ENCODE data around the gene ZFP37.
A peak's percentile ranks its signal among the peaks of the same experiment; 100 is the strongest.

The ZFP37 gene

DNA sequence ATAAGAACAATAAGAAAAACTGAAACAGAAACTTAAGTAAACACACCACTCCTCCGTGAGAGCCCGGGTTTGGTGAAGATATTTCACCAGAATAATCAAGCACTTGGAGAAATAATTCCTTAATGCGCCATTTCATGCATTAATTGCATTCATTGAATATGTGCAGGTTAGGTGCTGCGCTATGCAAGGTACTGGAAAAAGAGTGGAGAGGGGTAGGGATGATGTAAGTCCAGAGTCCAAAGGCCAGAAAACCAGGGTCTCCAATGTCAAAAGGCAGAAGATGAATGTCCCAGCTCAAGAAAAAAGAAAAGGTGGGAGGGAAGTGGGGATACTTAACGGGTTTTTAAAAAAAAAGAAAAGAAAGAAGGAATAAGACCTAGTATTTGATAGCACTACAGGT, 669 bp upstream of the ZFP37 start:
- Mint-ChIP-seq H3K9me3 (no peaks in the 10 kb centered on the region), H3K27me3 (ENCODE audit: low read depth, poor library complexity) (peaks cover 13% of the 10 kb centered on the region), H3K4me3 (no peak overlapping the region), H3K4me1 (no peaks in the 10 kb centered on the region), H3K36me3 (ENCODE audit: low read depth) (peaks cover 12% of the 10 kb centered on the region), H3K27ac (no peak overlapping the region)
- no peak for DNase-seq
- TF ChIP-seq, protein P1, sequence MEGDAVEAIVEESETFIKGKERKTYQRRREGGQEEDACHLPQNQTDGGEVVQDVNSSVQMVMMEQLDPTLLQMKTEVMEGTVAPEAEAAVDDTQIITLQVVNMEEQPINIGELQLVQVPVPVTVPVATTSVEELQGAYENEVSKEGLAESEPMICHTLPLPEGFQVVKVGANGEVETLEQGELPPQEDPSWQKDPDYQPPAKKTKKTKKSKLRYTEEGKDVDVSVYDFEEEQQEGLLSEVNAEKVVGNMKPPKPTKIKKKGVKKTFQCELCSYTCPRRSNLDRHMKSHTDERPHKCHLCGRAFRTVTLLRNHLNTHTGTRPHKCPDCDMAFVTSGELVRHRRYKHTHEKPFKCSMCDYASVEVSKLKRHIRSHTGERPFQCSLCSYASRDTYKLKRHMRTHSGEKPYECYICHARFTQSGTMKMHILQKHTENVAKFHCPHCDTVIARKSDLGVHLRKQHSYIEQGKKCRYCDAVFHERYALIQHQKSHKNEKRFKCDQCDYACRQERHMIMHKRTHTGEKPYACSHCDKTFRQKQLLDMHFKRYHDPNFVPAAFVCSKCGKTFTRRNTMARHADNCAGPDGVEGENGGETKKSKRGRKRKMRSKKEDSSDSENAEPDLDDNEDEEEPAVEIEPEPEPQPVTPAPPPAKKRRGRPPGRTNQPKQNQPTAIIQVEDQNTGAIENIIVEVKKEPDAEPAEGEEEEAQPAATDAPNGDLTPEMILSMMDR (IDR thresholded peaks at IDR 0.05) = no peak

DNA sequence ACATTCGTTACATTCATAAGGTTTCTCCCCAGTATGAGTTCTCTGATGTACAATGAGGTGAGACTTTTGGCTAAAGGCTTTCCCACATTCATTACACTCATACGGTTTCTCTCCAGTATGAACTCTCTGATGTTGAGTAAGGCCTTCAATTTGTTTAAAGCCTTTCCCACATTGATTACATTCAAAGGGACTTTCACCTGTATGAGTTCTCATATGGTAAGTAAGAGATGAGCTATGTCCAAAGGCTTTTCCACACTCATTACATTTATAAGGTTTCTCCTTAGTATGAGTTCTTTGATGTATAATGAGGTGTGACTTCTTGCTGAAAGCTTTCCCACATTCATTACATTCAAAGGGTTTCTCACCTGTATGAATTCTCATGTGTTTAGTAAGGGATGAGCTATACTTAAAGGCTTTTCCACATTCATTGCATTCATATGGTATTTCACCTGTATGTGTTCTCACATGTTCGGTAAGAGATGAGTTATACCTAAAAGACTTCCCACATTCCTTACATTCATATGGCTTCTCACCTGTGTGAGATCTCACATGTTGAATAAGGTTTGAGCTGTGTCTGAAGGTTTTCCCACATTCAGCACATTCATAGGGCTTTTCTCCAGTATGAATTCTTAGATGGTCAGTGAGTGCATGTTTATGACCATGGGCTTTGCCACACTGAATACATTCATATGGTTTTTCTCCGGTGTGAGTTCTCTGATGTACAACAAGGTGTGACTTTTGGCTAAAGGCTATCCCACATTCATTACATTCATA, 13.5 kb downstream of the ZFP37 start:
- Mint-ChIP-seq H3K27me3 (ENCODE audit: low read depth, poor library complexity) (no peaks in the 10 kb centered on the region), H3K36me3 (ENCODE audit: low read depth) (peaks cover 12% of the 10 kb centered on the region), H3K4me3 (no peak overlapping the region), H3K27ac (no peak overlapping the region), H3K9me3 (peaks cover 77% of the 10 kb centered on the region), H3K4me1 (no peaks in the 10 kb centered on the region)
- TF ChIP-seq, protein P1 (IDR thresholded peaks at IDR 0.05) = no peak
- no peak for DNase-seq

DNA sequence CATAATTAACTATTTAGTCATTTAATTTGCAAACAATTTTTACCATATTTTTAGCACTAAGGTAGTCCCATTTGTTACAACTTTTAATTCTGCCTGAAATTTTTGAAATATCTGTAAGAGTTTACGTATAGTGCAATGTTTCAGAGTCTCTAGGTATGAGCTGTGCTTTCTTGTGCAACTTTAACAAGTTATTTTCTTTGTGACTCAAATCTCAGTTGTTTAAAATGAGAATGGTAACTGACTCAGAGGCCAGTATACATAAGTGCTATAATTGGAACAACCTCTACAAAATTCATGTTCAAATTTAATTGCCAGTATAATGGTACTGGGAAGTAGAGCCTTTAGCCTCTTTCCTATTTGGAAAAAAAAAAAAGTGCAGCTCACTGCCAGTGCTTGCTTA, 30.3 kb downstream of the ZFP37 start:
- no peak overlapping the region for H3K4me3 Mint-ChIP-seq
- TF ChIP-seq, protein P1 (IDR thresholded peaks at IDR 0.05) = no peak
- peaks cover 11% of the 10 kb centered on the region for H3K27me3 Mint-ChIP-seq (ENCODE audit: low read depth, poor library complexity)
- H3K9me3 Mint-ChIP-seq = peaks cover 67% of the 10 kb centered on the region
- H3K27ac Mint-ChIP-seq = no peak overlapping the region
- DNase-seq = no peak
- H3K36me3 Mint-ChIP-seq (ENCODE audit: low read depth) = no peaks in the 10 kb centered on the region
- no peaks in the 10 kb centered on the region for H3K4me1 Mint-ChIP-seq

DNA sequence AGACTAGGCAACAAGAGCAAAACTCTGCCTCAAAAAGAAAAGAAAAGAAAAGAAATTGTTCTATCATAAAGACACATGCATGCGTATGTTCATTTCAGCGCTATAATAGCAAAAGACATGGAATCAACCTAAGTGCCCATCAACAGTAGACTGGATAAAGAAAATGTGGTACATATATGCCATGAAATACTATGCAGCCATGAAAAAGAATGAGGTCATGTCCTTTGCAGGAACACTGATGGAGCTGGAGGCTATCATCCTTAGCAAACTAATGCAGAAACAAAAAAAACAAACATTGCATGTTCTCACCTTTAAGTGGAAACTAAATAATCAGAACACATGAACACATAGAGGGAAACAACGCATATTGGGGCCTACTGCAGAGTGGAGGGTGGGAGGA, 38.3 kb downstream of the ZFP37 start:
- Mint-ChIP-seq H3K4me3 (no peak overlapping the region), H3K36me3 (ENCODE audit: low read depth) (no peaks in the 10 kb centered on the region), H3K4me1 (no peaks in the 10 kb centered on the region), H3K27ac (no peak overlapping the region), H3K9me3 (peaks cover 83% of the 10 kb centered on the region), H3K27me3 (ENCODE audit: low read depth, poor library complexity) (no peaks in the 10 kb centered on the region)
- TF ChIP-seq, protein P1 (IDR thresholded peaks at IDR 0.05) = no peak
- DNase-seq = no peak

DNA sequence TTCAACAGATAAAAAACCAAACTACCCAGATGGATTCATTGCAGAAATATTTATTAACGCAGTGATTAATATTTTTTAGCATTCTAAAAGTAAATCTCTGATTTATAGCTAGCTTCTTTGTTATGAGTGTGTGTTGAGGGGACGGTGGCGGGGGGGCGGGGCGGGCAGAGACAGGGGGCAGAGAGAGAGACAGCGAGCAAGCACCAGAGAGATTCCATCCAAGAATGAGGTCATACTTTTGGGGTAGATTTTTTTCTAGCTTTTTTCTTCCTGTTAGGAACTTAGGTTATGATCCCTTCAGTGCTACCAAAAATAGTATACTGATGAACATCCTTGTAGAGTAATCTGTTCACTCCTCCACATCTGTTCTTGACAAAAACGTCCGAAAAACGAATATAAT, 44.0 kb downstream of the ZFP37 start:
- H3K27me3 Mint-ChIP-seq (ENCODE audit: low read depth, poor library complexity) = peaks cover 7% of the 10 kb centered on the region
- peaks cover 42% of the 10 kb centered on the region for H3K36me3 Mint-ChIP-seq (ENCODE audit: low read depth)
- H3K9me3 Mint-ChIP-seq = peaks cover 88% of the 10 kb centered on the region
- TF ChIP-seq, protein P1 (IDR thresholded peaks at IDR 0.05) = no peak
- peaks cover 5% of the 10 kb centered on the region for H3K4me1 Mint-ChIP-seq
- no peak overlapping the region for H3K27ac Mint-ChIP-seq
- no peak for DNase-seq
- peak overlapping the region; percentile 88 for H3K4me3 Mint-ChIP-seq

DNA sequence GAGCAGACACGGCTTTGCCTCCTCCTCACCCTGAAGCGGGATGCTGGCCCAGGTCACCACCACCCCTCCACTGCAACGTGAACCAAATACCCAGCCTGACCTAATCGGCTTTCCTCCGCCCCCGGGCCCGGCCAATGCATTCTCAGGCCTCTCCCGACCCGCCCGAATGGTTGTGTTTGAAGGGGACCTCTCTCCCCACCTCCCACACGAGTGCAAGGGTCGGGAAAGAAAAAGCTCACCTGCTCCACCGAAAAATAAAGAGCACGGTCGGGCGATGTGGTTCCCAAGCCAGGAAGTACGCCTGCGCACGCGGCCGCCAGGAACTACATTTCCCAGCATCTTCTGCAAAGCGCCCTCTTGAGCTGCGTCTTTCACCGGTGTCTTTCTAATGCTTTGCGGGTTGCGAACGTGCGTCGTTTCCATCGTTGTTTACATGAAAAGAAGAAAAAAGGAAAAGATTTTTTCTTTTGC, 44.6 kb downstream of the ZFP37 start, which contains the start of gene ZNF883:
Gene ZNF883, minus strand, starts transcription at position 282 of the 471 bp plus-strand sequence.
- H3K4me3 Mint-ChIP-seq = peak within 1 kb of the TSS; percentile 88
- peaks cover 5% of the 10 kb centered on the region for H3K4me1 Mint-ChIP-seq
- peaks cover 7% of the 10 kb centered on the region for H3K27me3 Mint-ChIP-seq (ENCODE audit: low read depth, poor library complexity)
- peaks cover 48% of the 10 kb centered on the region for H3K36me3 Mint-ChIP-seq (ENCODE audit: low read depth)
- peak; percentile 42 for DNase-seq
- H3K27ac Mint-ChIP-seq = no peak within 1 kb of the TSS
- peaks cover 88% of the 10 kb centered on the region for H3K9me3 Mint-ChIP-seq
- TF ChIP-seq, protein P1 (IDR thresholded peaks at IDR 0.05) = no peak
